HCT116 (cell line): ENCODE data around the gene SHF. TPM values are rescaled to one million over a fixed set of nuclear protein-coding genes. Genes with fewer than 3 reads are reported as not detected.

ENCODE experiments used
- ATAC-seq: fragments of 200-7000 bp; cut with Tn5 transposase; 2 replicates; pipeline ENCODE4 v1.9.1; 2020; ENCODE audit warnings: mild to moderate bottlenecking, moderate library complexity
- BruUV-seq: library from RNA; stranded (reverse); fragments of 400-500 nt; replicated peaks from 2 replicates; lab custom pipeline; 2021; lab: Mats Ljungman, UMichigan
- CTCF ChIA-PET: fragments of 300-600 bp; sonication (Branson Sonifier 250); formaldehyde crosslinking; loops from one replicate; lab custom pipeline; 2021; ENCODE audit warnings: antibody characterized with exemption; lab: Charles Lee
- POLR2A ChIA-PET: fragments of 300-600, 350-600 bp; sonication (Branson Sonifier 250); formaldehyde crosslinking; loops from one replicate; lab custom pipeline; 2021; ENCODE audit warnings: antibody characterized with exemption; lab: Charles Lee
- RAD21 ChIA-PET, 2 experiments: fragments of 300-600 bp; sonication (Branson Sonifier 250); formaldehyde crosslinking; loops; one replicate each; lab custom pipeline; 2023; ENCODE audit warnings: low total read pairs in 2 of 2; ENCODE audit not compliant: uncharacterized antibody in 2 of 2, unreplicated experiment in 2 of 2, low non-redundant PET in 1 of 2; lab: Charles Lee
- DNase-seq: peaks from one replicate; pipeline ENCODE4 v3.0.0-alpha.2; 2010; ENCODE audit warnings: low read depth, low spot score
- H2AFZ ChIP-seq: fragments of 200-600 bp; shearing (Covaris generic), sonication (generic); 2 replicates; pipeline ENCODE4 v1.6.1; 2017; ENCODE audit warnings: low read depth, mixed run types, mixed read lengths, antibody characterized with exemption, low read length; ENCODE audit not compliant: poor library complexity, severe bottlenecking
- H3K27ac ChIP-seq: 2 replicates; pipeline ENCODE4 v1.5.1; 2012; ENCODE audit warnings: low read depth, low read length
- H3K27me3 ChIP-seq: fragments of 200-600 bp; sonication (generic); 2 replicates; pipeline ENCODE4 v1.6.1; 2016; ENCODE audit warnings: mixed run types, low read length, mixed read lengths; ENCODE audit not compliant: insufficient read depth
- H3K36me3 ChIP-seq, 2 experiments: fragments of 200-500 bp in 1 of 2; fragments of 200-600 bp in 1 of 2; sonication (Bioruptor generic) in 1 of 2; sonication (generic) in 1 of 2; 2 replicates each; pipeline versions ENCODE4 v1.5.1 to v1.6.1; 2014 to 2016; ENCODE audit warnings: low read length in 2 of 2, inconsistent platforms in 1 of 2, mixed read lengths in 1 of 2, mixed run types in 1 of 2; ENCODE audit not compliant: insufficient read depth in 2 of 2, control insufficient read depth in 1 of 2
- H3K4me1 ChIP-seq, 2 experiments: fragments of 200-600 bp in 1 of 2; sonication (generic) in 1 of 2; 2 replicates each; pipeline versions ENCODE4 v1.5.1 to v1.6.1; 2012 to 2017; ENCODE audit warnings: low read length in 2 of 2, inconsistent platforms in 1 of 2, mild to moderate bottlenecking in 1 of 2, mixed read lengths in 1 of 2, mixed run types in 1 of 2, moderate library complexity in 1 of 2; ENCODE audit not compliant: insufficient read depth in 2 of 2, control insufficient read depth in 1 of 2
- H3K4me2 ChIP-seq: fragments of 200-600 bp; sonication (generic); 2 replicates; pipeline ENCODE4 v1.6.1; 2017; ENCODE audit warnings: mixed run types, low read length, mixed read lengths
- H3K4me3 ChIP-seq, 2 experiments: fragments of 200-600 bp in 1 of 2; sonication (generic) in 1 of 2; replicated peaks in 1 of 2; 2 replicates each; pipeline ENCODE4 v1.5.1; 2011 to 2016; ENCODE audit warnings: low read length in 2 of 2, control low read depth in 1 of 2, low read depth in 1 of 2, mild to moderate bottlenecking in 1 of 2, mixed read lengths in 1 of 2, mixed run types in 1 of 2
- H3K79me2 ChIP-seq: fragments of 200-600 bp; sonication (generic); 2 replicates; pipeline ENCODE4 v1.6.1; 2017; ENCODE audit warnings: mild to moderate bottlenecking, mixed run types, low read length, moderate library complexity, mixed read lengths; ENCODE audit not compliant: insufficient read depth
- H3K9ac ChIP-seq: fragments of 200-600 bp; sonication (generic); 2 replicates; pipeline ENCODE4 v1.6.1; 2016; ENCODE audit warnings: low read length, mixed read lengths
- H3K9me2 ChIP-seq: fragments of 200-600 bp; sonication (generic), shearing (Covaris generic); 2 replicates; pipeline ENCODE4 v1.6.1; 2017; ENCODE audit warnings: mixed run types, mild to moderate bottlenecking, moderate library complexity; ENCODE audit not compliant: insufficient read depth
- H3K9me3 ChIP-seq, 2 experiments: fragments of 200-500 bp in 1 of 2; fragments of 200-600 bp in 1 of 2; sonication (Bioruptor generic) in 1 of 2; sonication (generic) in 1 of 2; 2 replicates each; pipeline ENCODE4 v1.6.1; 2014 to 2017; ENCODE audit warnings: low read length in 2 of 2, mixed read lengths in 2 of 2, inconsistent platforms in 1 of 2, low read depth in 1 of 2, mild to moderate bottlenecking in 1 of 2, mixed run types in 1 of 2, moderate library complexity in 1 of 2; ENCODE audit not compliant: control insufficient read depth in 1 of 2, insufficient read depth in 1 of 2
- H4K20me1 ChIP-seq: fragments of 200-600 bp; sonication (generic), shearing (Covaris generic); 2 replicates; pipeline ENCODE4 v1.6.1; 2017; ENCODE audit warnings: mixed run types, mild to moderate bottlenecking, moderate library complexity; ENCODE audit not compliant: insufficient read depth
- CBX3 ChIP-seq: IDR thresholded peaks from 2 replicates; pipeline ENCODE4 v1.6.1; 2012; ENCODE audit warnings: low read depth
- CEBPB ChIP-seq: IDR thresholded peaks from 2 replicates; pipeline ENCODE4 v1.6.1; 2012; ENCODE audit warnings: low read depth
- ELF1 ChIP-seq: IDR thresholded peaks from 2 replicates; pipeline ENCODE4 v1.6.1; 2012; ENCODE audit warnings: low read depth, borderline replicate concordance
- EZH2 ChIP-seq: fragments of 200-600 bp; sonication (generic); IDR thresholded peaks from 2 replicates; pipeline ENCODE4 v1.6.1; 2017; ENCODE audit warnings: antibody characterized with exemption, mixed run types
- EZH2phosphoT487 ChIP-seq: fragments of 200-600 bp; IDR thresholded peaks from 2 replicates; pipeline ENCODE4 v1.6.1; 2018; ENCODE audit warnings: antibody characterized with exemption, borderline replicate concordance
- POLR2AphosphoS5 ChIP-seq: IDR thresholded peaks from 2 replicates; pipeline ENCODE4 v1.6.1; 2011; ENCODE audit warnings: mild to moderate bottlenecking, low read depth, low read length, moderate library complexity
- RAD21 ChIP-seq: IDR thresholded peaks from 2 replicates; pipeline ENCODE4 v1.6.1; 2012; ENCODE audit warnings: low read depth, mild to moderate bottlenecking
- SIN3A ChIP-seq: IDR thresholded peaks from 2 replicates; pipeline ENCODE4 v1.6.1; 2012; ENCODE audit warnings: low read depth
- SP1 ChIP-seq: IDR thresholded peaks from 2 replicates; pipeline ENCODE4 v1.6.1; 2012; ENCODE audit warnings: low read depth
- SRF ChIP-seq: IDR thresholded peaks from 2 replicates; pipeline ENCODE4 v1.6.1; 2012; ENCODE audit warnings: low read depth
- TCF7L2 ChIP-seq: IDR thresholded peaks from 2 replicates; pipeline ENCODE4 v1.7.0; 2011; ENCODE audit warnings: borderline replicate concordance, inconsistent platforms; ENCODE audit not compliant: insufficient read depth, insufficient read length; ENCODE audit errors: extremely low read depth
- YY1 ChIP-seq: IDR thresholded peaks from 2 replicates; pipeline ENCODE4 v1.6.1; 2011; ENCODE audit warnings: low read length, low read depth, moderate library complexity, mild to moderate bottlenecking; ENCODE audit not compliant: insufficient replicate concordance; ENCODE audit errors: extremely low read depth
- ZFX ChIP-seq: fragments of 450-650 bp; IDR thresholded peaks from 2 replicates; pipeline ENCODE4 v1.6.1; 2017
- ZNF274 ChIP-seq: fragments of 200-500 bp; sonication (Bioruptor generic); IDR thresholded peaks from 2 replicates; pipeline ENCODE4 v1.6.1; 2014; ENCODE audit warnings: mild to moderate bottlenecking, low read depth, low read length, inconsistent platforms
- intact Hi-C: fragments of 100-400 bp; cut with micrococcal nuclease; formaldehyde crosslinking; loops from 2 replicates; pipeline ENCODE4 v1.10.0; 2022
- total RNA-seq: library from RNA; stranded (reverse); gene quantifications from one replicate; pipeline ENCODE4 v1.2.1, GENCODE V29; 2021; ENCODE audit not compliant: unreplicated experiment
- TF ChIP-seq, protein P1 (sequence below), 3 experiments: fragments of 200-600 bp in 1 of 3; sonication (generic) in 1 of 3; IDR thresholded peaks in 2 of 3; conservative IDR thresholded peaks in 1 of 3; 2 replicates each; pipeline ENCODE4 v1.5.1; 2012 to 2017; ENCODE audit warnings: low read depth in 2 of 3, low read length in 2 of 3, antibody characterized with exemption in 1 of 3, borderline replicate concordance in 1 of 3, control low read depth in 1 of 3, mild to moderate bottlenecking in 1 of 3, mixed read lengths in 1 of 3, mixed run types in 1 of 3, moderate library complexity in 1 of 3; ENCODE audit not compliant: insufficient read depth in 1 of 3
- TF ChIP-seq, protein P2 (sequence below): IDR thresholded peaks from 2 replicates; pipeline ENCODE4 v1.6.1; 2012
- TF ChIP-seq, protein P3 (sequence below): IDR thresholded peaks from 2 replicates; pipeline ENCODE4 v1.6.1; 2012

SHF gene
- total RNA-seq, 1 experiment from 2014 or later = 2.6 TPM

DNA sequence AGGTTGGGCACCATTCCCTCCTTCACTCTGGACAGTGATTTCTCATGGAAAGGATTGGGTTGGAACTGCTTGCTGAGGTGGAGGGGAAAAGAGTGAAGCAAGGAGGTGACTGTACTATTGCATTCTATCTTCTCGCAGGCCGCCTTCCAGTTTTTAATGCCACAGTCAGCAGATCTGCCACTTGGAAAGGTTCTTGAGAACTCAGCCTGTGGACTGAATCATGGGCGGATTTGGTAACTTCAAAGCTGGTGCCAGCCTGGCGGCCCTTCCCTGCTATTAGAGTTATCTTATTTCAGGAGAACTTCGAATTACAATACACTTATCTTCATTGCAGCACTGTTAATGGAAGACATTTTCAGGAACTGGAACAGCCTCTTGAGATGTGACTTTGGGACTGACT lies 41.2 kb upstream of the SHF start:
- no peaks in the 10 kb centered on the region for H4K20me1 ChIP-seq
- no peak overlapping the region for H3K9ac ChIP-seq
- POLR2A ChIA-PET = no interaction called here

More for the DNA sequence above, 41.2 kb upstream of the SHF start:
- BruUV-seq = no TSS peak
- intact Hi-C loops = no loop called here
- Histone ChIP-seq H3K9me2 (no peaks in the 10 kb centered on the region), H3K4me1 (no peaks in the 10 kb centered on the region), H3K4me2 (no peak overlapping the region), H3K36me3 (no peaks in the 10 kb centered on the region), H2AFZ (no peak overlapping the region), H3K4me3 (no peak overlapping the region), H3K27me3 (no peaks in the 10 kb centered on the region), H3K79me2 (no peaks in the 10 kb centered on the region), H3K27ac (no peak overlapping the region), H3K9me3 (peaks cover 3 to 4% of the 10 kb centered on the region in 2 experiments; a peak in 1 of 4 replicates)
- DNase-seq (no peak), ATAC-seq (no peak)
- TF ChIP-seq CEBPB (no peak), POLR2AphosphoS5 (no peak), TCF7L2 (no peak), SRF (no peak), ELF1 (no peak), ZNF274 (no peak), CBX3 (no peak), SIN3A (no peak), SP1 (no peak), RAD21 (no peak), ZFX (no peak), EZH2 (no peak), EZH2phosphoT487 (no peak), YY1 (no peak)
- TF ChIP-seq, protein P1, sequence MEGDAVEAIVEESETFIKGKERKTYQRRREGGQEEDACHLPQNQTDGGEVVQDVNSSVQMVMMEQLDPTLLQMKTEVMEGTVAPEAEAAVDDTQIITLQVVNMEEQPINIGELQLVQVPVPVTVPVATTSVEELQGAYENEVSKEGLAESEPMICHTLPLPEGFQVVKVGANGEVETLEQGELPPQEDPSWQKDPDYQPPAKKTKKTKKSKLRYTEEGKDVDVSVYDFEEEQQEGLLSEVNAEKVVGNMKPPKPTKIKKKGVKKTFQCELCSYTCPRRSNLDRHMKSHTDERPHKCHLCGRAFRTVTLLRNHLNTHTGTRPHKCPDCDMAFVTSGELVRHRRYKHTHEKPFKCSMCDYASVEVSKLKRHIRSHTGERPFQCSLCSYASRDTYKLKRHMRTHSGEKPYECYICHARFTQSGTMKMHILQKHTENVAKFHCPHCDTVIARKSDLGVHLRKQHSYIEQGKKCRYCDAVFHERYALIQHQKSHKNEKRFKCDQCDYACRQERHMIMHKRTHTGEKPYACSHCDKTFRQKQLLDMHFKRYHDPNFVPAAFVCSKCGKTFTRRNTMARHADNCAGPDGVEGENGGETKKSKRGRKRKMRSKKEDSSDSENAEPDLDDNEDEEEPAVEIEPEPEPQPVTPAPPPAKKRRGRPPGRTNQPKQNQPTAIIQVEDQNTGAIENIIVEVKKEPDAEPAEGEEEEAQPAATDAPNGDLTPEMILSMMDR (IDR thresholded peaks at IDR 0.05 in 2 of 3, conservative IDR thresholded peaks at IDR 0.05 in 1 of 3; ENCODE audit: borderline replicate concordance in 1 of 3, insufficient read depth in 1 of 3, low read depth in 2 of 3, low read length in 2 of 3) = no peak
- TF ChIP-seq, protein P2, sequence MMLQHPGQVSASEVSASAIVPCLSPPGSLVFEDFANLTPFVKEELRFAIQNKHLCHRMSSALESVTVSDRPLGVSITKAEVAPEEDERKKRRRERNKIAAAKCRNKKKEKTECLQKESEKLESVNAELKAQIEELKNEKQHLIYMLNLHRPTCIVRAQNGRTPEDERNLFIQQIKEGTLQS = no peak
- TF ChIP-seq, protein P3, sequence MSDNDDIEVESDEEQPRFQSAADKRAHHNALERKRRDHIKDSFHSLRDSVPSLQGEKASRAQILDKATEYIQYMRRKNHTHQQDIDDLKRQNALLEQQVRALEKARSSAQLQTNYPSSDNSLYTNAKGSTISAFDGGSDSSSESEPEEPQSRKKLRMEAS = no peak
- RAD21 ChIA-PET = no interaction called here
- CTCF ChIA-PET = no interaction called here
